Ovary (tissue), 9 donors: Measurements from ENCODE around the gene XRCC5. TPM values are rescaled to one million over a fixed set of nuclear protein-coding genes. Genes with fewer than 3 reads are reported as not detected.

Experiments
- DNase-seq, 5 donors: peaks; one replicate each; pipeline ENCODE4 v3.0.0-alpha.2; 2019 to 2020
- H3K27ac ChIP-seq, 2 donors: fragments of 200-600 bp; one replicate each; pipeline versions ENCODE4 v1.5.1 to v1.8.0; 2019 to 2022
- H3K27me3 ChIP-seq: fragments of 200-600 bp; one replicate; pipeline ENCODE4 v1.8.0; 2022
- H3K36me3 ChIP-seq: fragments of 200-600 bp; sonication (generic); one replicate; pipeline ENCODE4 v1.5.1; 2019
- H3K4me1 ChIP-seq: one replicate; pipeline ENCODE4 v1.8.1; 2013; ENCODE audit warnings: mild to moderate bottlenecking, moderate library complexity; ENCODE audit not compliant: insufficient read depth
- H3K4me3 ChIP-seq: fragments of 200-600 bp; sonication (generic); one replicate; pipeline ENCODE4 v1.5.1; 2017
- H3K9me3 ChIP-seq, 2 donors: fragments of 200-600 bp in 1 of 2; sonication (generic) in 1 of 2; one replicate each; pipeline versions ENCODE4 v1.5.1 to v1.8.1; 2013 to 2019; ENCODE audit warnings: mild to moderate bottlenecking in 1 of 2, moderate library complexity in 1 of 2
- EP300 ChIP-seq: sonication (generic); formaldehyde crosslinking; IDR thresholded peaks from one replicate; pipeline ENCODE4 v1.6.1; 2017; ENCODE audit warnings: antibody characterized with exemption
- POLR2A ChIP-seq: fragments of 450-650 bp; IDR thresholded peaks from one replicate; pipeline ENCODE4 v1.6.1; 2017; ENCODE audit warnings: antibody characterized with exemption, mild to moderate bottlenecking, moderate library complexity
- WGBS, 3 donors: extraction: QIAGEN DNeasy Blood & Tissue Kit in 1 of 3; methylation state at CpG; one replicate each; pipeline versions ENCODE4 v1.1.5 to v1.1.7; 2013 to 2017; 5-methylcytosine and 5-hydroxymethylcytosine counted together
- intact Hi-C, 4 donors: fragments of 100-400 bp; cut with DNase I; formaldehyde crosslinking; loops; one replicate each; pipeline versions ENCODE4 v1.11.0 to v1.15.1; 2022 to 2023
- polyA plus RNA-seq, 2 donors: library from polyadenylated mRNA; stranded (reverse); fragments of 200-250 nt in 1 of 2; fragments of 350-450 nt in 1 of 2; fragmentation: Illumina TruSeq in 1 of 2; extraction: RNeasy Lipid Tissue Mini Kit (QIAGEN cat#74804) in 1 of 2; gene quantifications; one replicate each; pipeline ENCODE4 v1.2.3, GENCODE V29; 2013 to 2014
- total RNA-seq, 7 donors: library from RNA; depleted of rRNA in 2 of 7; stranded (reverse); fragments of >200 nt in 2 of 7; fragmentation: NEBNext Ultra II Directional in 3 of 7; extraction: Animal tissue kit (Norgen Biotek cat#: 25700) in 3 of 7; gene quantifications; one replicate each; pipeline versions ENCODE4 v1.1.0 to v1.2.4, GENCODE V29; 2016 to 2023
- TF ChIP-seq, protein P1 (sequence below), 3 donors: fragments of 450-650 bp in 2 of 3; fragments of 200-600 bp in 1 of 3; IDR thresholded peaks; one replicate each; pipeline versions ENCODE4 v1.5.1 to v1.8.0; 2016 to 2022; ENCODE audit warnings: antibody characterized with exemption in 3 of 3, mild to moderate bottlenecking in 1 of 3
- donor health status: DM: no; HTN: no; CAD: no; lungs with moderate emphysema.
- donor health status: DM: no; HTN: no; CAD: no.
- donor health status: Bipolar disorder and iron deficiency.
- donor health status: DM: yes; HTN: yes; CAD: no.
- donor health status: DM: no; HTN: no; CAD: no.
- donor health status: DM: yes; HTN: yes; CAD: no.

The XRCC5 gene
- total and polyA plus RNA-seq, 9 donors, result 109 to 223 (median 206) TPM

DNA sequence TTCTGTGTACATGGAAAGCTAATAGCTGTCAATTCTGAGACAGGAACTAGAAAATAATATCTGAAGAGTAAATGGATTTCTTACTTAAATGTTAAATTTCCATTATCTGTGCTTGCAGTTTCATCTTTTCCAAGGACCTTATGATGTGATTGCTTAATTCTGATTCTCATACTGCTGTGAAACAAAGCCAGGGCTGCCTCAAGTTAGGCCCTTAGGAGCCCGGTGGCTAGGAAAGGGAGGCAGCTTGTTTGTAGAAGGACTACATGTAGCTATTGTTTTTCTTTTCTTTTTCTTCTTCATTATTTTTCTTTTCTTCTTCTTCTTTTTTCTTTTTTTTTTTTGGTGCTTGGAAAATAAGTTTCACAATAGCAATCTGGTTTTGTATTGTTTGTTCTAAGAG is 50.5 kb downstream of the XRCC5 start:
- no peaks in the 10 kb centered on the region for H3K36me3 ChIP-seq
- no peaks in the 10 kb centered on the region for H3K4me1 ChIP-seq
- H3K27ac ChIP-seq, result no peak overlapping the region
- no peak for DNase-seq
- intact Hi-C loops, result no loop called here
- H3K9me3 ChIP-seq, result no peaks in the 10 kb centered on the region
- no peaks in the 10 kb centered on the region for H3K27me3 ChIP-seq
- H3K4me3 ChIP-seq, result no peak overlapping the region
- WGBS, 3 donors, result 63 to 87% (median 68%) methylated on average over 1 of the region's 1 CpG
- no peak for TF ChIP-seq POLR2A
- TF ChIP-seq, protein P1, sequence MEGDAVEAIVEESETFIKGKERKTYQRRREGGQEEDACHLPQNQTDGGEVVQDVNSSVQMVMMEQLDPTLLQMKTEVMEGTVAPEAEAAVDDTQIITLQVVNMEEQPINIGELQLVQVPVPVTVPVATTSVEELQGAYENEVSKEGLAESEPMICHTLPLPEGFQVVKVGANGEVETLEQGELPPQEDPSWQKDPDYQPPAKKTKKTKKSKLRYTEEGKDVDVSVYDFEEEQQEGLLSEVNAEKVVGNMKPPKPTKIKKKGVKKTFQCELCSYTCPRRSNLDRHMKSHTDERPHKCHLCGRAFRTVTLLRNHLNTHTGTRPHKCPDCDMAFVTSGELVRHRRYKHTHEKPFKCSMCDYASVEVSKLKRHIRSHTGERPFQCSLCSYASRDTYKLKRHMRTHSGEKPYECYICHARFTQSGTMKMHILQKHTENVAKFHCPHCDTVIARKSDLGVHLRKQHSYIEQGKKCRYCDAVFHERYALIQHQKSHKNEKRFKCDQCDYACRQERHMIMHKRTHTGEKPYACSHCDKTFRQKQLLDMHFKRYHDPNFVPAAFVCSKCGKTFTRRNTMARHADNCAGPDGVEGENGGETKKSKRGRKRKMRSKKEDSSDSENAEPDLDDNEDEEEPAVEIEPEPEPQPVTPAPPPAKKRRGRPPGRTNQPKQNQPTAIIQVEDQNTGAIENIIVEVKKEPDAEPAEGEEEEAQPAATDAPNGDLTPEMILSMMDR (IDR thresholded peaks at IDR 0.05), result no peak
- no peak for TF ChIP-seq EP300

DNA sequence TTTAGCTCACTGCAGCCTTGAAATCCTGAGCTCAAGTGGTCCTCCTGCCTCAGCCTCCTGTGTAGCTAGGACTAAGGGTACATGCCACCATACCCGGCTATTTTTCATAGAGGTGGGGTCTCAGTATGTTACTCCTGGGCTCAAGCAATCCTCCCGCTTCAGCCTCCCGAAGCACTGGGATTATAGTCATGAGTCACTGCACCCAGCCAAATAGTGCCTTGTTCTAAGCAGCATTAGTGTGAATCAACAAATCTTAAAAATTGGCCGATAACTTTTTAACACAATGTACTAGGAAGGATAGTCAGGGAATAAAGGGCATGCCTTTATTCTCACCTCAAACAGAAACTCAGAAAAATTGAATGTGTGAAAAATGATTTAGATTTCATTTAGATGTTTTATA is 51.6 kb downstream of the XRCC5 start:
- TF ChIP-seq EP300, result no peak
- no peak for TF ChIP-seq POLR2A
- TF ChIP-seq, protein P1 (IDR thresholded peaks at IDR 0.05), result no peak
- intact Hi-C loops, result no loop called here
- no peak for DNase-seq
- Histone ChIP-seq H3K36me3 (no peaks in the 10 kb centered on the region), H3K4me3 (no peak overlapping the region), H3K27ac (no peak overlapping the region), H3K27me3 (no peaks in the 10 kb centered on the region), H3K4me1 (no peaks in the 10 kb centered on the region), H3K9me3 (no peaks in the 10 kb centered on the region)
- WGBS, 3 donors, result 94 to 98% (median 95%) methylated on average over 4 of the region's 4 CpGs

DNA sequence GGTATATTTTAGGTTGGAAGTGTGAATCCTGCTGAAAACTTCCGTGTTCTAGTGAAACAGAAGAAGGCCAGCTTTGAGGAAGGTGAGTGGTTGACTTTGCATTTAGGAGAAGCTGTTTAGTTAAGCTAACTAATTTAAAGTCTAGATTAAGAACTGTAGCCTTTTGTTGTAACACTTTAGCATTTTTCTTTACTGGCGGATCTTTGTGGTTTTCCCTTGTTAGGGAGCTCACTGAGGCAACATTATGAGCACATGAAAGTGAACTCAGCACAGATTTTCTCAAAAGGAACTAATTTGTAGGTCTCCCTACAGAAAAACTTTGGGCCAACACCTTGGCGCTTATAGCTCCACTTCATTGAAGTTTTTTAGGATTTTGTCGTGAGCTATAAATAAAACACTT is 52.8 kb downstream of the XRCC5 start:
- TF ChIP-seq EP300, result no peak
- no peak for TF ChIP-seq POLR2A
- TF ChIP-seq, protein P1 (IDR thresholded peaks at IDR 0.05), result no peak
- intact Hi-C loops, result no loop called here
- Histone ChIP-seq H3K9me3 (no peaks in the 10 kb centered on the region), H3K27me3 (no peaks in the 10 kb centered on the region), H3K4me1 (no peaks in the 10 kb centered on the region), H3K4me3 (no peak overlapping the region), H3K27ac (no peak overlapping the region), H3K36me3 (no peaks in the 10 kb centered on the region)
- WGBS, 3 donors, result 95 to 97% (median 96%) methylated on average over 4 of the region's 4 CpGs
- DNase-seq, result no peak

DNA sequence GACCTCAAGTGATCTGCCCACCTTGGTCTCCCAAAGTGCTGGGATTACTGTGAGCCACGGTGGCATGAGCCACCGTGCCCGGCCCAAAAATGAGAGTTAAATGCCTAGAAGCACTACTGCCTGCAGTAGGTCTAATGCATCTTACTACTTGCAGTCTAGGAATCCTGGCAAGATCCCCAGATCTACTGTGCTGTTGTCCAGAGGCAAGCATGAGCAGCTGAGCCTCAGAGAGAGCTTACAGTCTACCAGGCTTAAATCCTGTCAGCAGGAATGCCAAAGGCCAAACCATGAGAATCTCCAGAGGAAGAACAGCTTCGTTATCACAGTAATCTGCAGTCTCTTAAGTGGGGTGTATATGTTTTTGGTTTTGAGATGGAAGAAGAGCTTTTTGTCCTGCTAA is 54.4 kb downstream of the XRCC5 start:
- no peaks in the 10 kb centered on the region for H3K36me3 ChIP-seq
- 74 to 86% (median 77%) methylated on average over 4 of the region's 4 CpGs for WGBS, 3 donors
- no peaks in the 10 kb centered on the region for H3K27me3 ChIP-seq
- H3K4me1 ChIP-seq, result no peaks in the 10 kb centered on the region
- intact Hi-C loops, result no loop called here
- TF ChIP-seq EP300 (no peak), POLR2A (no peak)
- TF ChIP-seq, protein P1 (IDR thresholded peaks at IDR 0.05), result no peak
- H3K27ac ChIP-seq, result no peak overlapping the region
- H3K4me3 ChIP-seq, result no peak overlapping the region
- no peak for DNase-seq
- no peaks in the 10 kb centered on the region for H3K9me3 ChIP-seq

GRCh38 chr2:216164087-216164486 is 54.9 kb downstream of the XRCC5 start:
- Histone ChIP-seq H3K27me3 (no peaks in the 10 kb centered on the region), H3K4me1 (peaks cover 2% of the 10 kb centered on the region), H3K4me3 (no peak overlapping the region), H3K36me3 (no peaks in the 10 kb centered on the region), H3K9me3 (no peaks in the 10 kb centered on the region), H3K27ac (no peak overlapping the region)
- 93 to 95% (median 93%) methylated on average over 5 of the region's 5 CpGs for WGBS, 3 donors
- TF ChIP-seq EP300 (no peak), POLR2A (no peak)
- TF ChIP-seq, protein P1 (IDR thresholded peaks at IDR 0.05), result no peak
- DNase-seq, result no peak
- intact Hi-C loops, result no loop called here
